ENCODE measurements around the gene DEAF1. TPM values are rescaled to one million over a fixed set of nuclear protein-coding genes. Genes with fewer than 3 reads are reported as not detected.

The DEAF1 gene
- total RNA-seq, 2 experiments from 2014 or later = 55.6 to 58.7 TPM

DNA sequence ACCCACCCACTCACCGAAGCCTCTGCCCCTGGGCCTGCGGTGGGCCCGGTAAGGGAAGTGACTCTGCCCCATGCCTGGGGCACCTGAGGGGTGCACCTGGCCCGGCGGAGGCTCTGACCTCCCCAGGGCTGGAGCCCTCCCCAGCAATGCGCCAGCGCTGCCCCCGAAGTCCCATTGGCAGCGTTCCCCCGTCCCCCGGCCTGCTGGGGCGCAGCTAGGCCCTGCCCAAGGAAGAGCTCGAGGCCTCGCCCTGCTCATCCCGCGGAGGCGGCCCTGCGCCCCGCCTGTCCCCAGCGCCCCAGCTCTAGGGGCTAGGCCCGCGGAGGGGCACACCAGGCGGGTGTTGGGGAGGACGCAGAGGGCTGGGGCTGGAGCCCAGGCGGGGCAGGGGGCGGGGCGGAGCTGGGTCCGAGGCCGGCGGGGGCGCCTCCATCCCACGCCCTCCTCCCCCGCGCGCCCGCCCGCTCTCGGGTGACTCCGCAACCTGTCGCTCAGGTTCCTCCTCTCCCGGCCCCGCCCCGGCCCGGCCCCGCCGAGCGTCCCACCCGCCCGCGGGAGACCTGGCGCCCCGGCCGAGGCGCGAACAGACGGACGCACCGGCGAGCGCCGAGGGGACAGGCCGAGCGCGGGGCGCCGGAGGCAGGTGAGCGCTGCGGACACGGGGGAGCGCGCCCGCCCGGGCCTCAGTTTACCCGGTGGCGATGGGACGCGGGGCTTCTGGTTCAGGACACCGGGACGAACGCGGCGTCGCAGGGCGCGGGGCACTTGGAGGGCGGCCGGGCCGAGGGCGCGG, 10.8 kb upstream of the DEAF1 start, which contains the start of gene EPS8L2:
Gene EPS8L2, plus strand, starts transcription at position 586 of the 793 bp plus-strand sequence. CDS start 3,177 bp downstream, outside the sequence.
- CTCF ChIA-PET = no interaction called here
- POLR2A ChIA-PET = interaction anchor here (1.6 kb wide), 1 partner anchor 20 kb away, joined by 4 read pairs; no protein-coding TSS in a partner anchor

DNA sequence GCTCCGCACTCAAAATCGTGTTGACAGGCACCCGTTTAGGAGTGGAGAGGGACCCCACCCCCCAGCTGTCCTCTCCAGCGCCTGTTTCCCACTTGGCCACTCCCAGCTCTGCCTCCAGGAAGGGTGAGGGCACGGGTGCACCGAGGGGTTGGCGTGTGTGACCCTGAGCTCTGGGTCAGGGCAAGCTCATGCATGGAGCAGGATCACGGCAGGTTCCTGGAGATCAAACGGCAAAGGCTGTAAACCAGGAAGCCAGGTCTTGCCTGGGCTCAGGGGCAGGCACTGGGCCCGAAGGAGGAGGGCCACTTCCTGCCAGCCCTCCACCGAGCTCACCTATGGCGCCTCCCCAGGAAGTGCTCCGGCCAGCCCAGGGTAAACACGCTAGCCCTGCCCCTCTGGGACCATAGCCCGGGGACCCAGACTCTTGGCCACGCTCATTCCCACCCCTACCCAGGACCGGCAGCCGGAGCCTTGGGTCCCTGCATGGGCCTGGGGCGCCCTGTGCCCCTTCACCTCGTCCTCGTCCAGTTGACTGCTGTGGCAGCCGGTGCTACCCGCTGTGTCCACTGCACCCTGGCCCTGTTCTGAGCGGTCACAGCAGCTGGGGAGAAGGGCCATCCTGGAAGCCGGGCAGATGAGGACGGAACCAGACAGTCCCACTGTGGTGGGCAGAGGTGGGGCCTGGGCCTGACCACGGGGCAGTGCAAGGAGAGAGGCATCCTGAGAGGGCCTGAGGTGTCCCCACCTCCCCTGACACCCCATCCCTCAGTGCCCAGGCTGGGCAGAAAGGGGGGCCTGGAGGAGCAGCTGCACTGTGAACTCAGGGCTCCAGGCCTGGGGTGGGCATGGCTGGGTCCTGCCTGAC, 10.0 kb upstream of the DEAF1 start:
- POLR2A ChIA-PET = interaction anchor here (0.5 to 0.9 kb wide), 2 partner anchors 9 to 128 kb away, joined by 7 to 9 read pairs; partner anchors contain the start of gene TMEM80
- CTCF ChIA-PET = interaction anchor here (1.0 to 1.7 kb wide), 2 partner anchors 9 to 15 kb away, joined by 3 to 4 read pairs; partner anchors contain the start of gene TMEM80

DNA sequence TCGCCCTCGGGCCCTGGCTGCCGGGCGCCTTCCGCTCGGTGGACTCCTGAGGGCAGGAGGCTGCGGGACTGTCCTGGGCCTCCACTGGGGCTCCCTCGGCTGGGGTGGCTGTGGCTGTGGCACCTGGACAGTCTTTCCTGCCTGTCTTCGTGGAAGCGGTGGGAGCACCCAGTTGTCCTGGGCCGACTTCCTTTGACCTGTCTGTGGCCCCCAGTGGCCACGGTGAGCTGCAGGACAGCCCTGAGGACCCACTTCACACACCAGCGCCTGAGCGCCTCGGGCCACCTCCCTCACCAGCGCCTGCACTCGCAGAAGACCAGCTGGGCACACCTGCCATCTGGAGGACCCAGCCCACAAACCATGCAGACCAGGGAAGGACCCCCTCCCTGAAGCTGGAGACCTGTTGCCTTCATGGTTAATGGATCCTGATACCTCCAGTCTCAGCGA, 9.2 kb upstream of the DEAF1 start:
- ChIA-PET POLR2A (interaction anchor here (0.9 kb wide), 1 partner anchor 9 kb away, joined by 7 read pairs; the partner anchor contains the start of gene TMEM80), CTCF (interaction anchor here (1.0 to 1.7 kb wide), 2 partner anchors 9 to 16 kb away, joined by 3 to 4 read pairs; partner anchors contain the start of gene TMEM80)

DNA sequence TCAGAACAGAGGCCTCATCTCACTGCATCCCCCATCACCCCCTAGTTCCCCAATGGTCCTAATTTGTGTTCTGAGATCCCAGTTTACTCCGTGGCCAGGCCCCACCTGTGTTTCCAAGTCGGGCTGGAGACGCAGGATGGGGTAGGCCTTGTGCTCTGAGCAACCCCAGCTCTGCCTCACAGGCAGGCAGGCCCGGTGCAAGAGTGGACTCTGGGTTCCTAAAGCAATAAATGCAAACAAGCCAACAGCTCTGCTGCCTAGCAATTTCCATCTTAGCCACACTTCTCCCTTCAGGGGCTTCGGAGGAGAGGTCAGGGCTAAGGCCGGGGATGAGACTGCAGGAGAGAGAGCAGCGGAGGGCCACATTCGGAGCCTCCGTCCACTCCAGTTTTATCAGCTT, 8.5 kb upstream of the DEAF1 start:
- ChIA-PET POLR2A (no interaction called here), CTCF (interaction anchor here (1.7 kb wide), 1 partner anchor 17 kb away, joined by 4 read pairs; no protein-coding TSS in a partner anchor)

DNA sequence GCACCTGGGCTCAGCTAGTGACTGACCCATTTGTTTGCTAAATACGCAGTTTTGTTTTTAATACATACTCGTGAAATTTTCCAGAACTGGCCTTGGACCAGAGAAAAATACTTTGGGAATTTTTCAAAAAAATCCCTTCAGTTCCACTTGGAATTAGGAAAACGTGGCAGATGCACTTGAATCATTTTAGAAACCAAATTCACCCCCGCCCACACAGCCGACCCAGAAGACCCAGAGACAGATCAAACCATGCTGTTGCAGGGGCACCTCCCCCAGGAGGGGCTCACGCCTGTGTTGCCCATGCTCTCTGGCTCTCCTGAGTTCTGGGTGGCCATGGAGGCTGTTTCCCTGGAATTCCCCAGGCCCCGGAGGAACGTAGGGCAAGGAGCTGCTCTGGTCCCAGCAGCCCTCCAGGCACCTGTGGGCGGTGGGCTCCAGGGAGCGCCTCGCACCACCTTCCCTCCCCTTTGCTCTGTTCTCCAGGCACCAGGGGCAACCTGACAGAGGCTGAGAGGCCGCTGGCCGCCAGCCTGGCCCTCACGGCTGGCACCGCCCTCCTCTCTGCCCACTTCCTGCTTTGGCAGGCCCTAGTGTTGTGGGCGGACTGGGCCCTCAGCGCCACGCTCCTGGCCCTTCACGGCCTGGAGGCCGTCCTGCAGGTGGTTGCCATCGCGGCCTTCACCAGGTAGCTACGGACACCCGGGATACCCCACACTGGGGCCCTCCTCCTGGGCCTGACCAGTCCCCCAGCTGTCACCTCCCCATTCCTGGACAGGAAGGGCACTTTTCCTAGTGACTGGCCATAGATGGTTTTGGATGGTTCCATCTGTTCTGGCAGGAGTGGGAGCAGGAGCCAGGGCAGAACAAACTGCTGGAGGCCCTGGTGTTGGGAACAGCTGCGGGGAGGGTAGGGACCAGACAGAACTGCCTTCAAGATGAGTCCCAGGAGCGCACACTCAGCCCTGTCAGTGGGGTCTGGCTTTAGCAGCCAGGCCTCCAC, 7.7 kb upstream of the DEAF1 start:
- ChIA-PET CTCF (interaction anchor here (1.4 kb wide), 1 partner anchor 22 kb away, joined by 4 read pairs; no protein-coding TSS in a partner anchor), POLR2A (no interaction called here)

DNA sequence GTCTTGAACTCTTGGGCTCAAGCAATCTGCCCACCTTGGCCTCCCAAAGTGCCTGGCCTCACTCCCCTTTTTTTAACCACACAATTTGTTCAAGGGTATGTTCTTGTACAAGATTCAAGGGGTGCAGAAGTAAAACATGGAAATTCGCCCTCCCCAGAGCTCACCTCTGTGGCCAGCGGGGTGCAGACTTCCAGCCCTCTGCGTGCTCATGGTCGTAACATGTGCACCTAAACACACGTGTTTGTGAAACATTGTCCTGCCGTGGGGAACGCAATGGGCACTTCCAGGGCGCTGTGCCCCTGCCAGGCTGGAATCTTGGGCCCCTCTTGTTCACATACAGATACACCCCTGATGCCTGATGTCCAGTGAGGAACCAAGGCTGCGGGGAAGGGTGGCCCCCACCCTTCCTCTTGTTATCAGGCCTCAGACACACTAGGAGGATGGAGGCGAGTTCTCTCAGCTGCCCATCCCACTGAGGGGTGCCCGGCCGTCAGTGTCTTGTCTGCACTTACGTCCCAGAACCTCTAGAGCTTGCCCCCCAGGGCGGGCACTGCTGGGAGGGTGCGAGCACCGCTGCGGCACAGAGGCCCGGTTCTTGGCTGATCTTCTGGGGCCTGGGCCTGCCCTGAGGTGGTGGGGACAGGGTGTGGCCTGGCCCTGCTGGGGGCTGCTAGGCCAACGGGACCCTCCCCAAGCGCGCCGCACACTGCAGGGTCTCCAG, 6.9 kb upstream of the DEAF1 start:
- ChIA-PET CTCF (interaction anchor here (1.4 kb wide), 1 partner anchor 22 kb away, joined by 4 read pairs; no protein-coding TSS in a partner anchor), POLR2A (no interaction called here)

DNA sequence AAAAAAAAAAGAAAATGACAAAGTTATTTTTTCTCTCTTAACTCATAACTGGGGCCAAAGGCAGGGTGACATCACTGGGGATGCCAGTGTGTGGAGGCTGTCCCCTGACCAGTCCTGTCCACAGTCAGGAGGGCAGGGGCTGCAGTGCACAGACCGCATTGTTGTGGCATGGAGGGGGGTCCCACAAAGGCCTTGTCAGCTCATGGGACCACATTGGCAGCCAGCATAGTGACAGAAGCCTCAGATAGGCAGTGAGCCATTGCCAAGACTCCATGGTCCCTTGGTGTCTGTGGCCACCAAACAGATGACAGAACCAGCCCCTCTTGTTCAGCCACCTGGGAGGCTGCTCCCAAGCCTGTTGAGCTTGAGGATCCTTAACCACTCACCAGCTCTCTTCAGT, 4.7 kb upstream of the DEAF1 start:
- POLR2A ChIA-PET = interaction anchor here (0.5 kb wide), 1 partner anchor 84 kb away, joined by 3 read pairs; no protein-coding TSS in a partner anchor
- CTCF ChIA-PET = interaction anchor here (1.3 kb wide), 1 partner anchor 38 kb away, joined by 5 read pairs; no protein-coding TSS in a partner anchor

DNA sequence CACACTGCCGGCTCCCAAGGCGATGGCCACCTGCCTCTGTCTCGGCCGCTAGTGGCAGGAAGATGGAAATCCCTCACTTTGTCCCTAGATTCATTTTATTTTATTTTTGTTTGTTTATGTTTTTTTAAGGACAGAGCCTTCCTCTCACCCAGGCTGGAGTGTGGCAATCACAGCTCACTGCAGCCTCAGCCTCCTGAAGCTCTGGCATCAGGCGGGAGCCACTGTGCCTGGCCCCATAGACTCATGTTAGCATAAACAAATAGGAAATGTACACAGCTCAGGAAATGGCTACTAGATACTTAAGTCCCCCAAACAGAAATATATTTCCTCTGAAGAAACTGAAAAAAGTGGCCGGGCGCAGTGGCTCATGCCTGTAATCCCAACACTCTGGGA, 4.1 kb upstream of the DEAF1 start:
- ChIA-PET CTCF (interaction anchor here (1.3 kb wide), 1 partner anchor 39 kb away, joined by 5 read pairs; no protein-coding TSS in a partner anchor), POLR2A (interaction anchor here (0.5 kb wide), 1 partner anchor 85 kb away, joined by 3 read pairs; no protein-coding TSS in a partner anchor)

DNA sequence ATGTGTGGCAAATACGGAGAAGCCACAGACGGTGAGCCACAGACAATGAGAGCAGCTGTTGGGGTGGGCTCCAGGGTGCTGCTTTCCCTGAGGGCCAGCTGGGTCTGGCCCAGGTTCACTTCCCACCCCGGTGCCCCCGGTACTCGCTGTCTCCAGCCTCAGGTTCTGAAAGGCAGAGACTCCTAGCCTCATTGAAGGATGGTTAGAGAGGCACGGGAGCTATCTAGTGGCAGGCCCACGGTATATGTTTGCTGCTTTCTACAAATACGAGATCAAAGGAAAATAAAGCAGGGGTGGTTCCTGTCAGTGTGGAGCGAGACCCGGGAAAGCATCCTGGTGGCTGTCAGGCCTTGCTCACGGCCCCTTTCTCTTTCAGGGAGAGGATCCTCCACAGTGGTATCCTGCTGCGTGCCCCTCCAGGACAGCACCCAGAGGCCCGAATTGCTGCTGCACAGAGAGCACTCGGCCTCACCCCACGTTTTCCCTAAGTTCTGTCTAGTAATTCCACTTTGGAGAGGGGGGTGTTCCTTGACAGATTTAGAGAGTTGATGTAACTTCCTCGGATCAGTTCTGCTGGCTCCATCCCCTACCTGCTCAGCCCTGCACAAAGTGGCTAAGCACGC, 3.6 kb upstream of the DEAF1 start:
- ChIA-PET POLR2A (no interaction called here), CTCF (interaction anchor here (5.5 kb wide), 1 partner anchor 26 kb away, joined by 56 read pairs; no protein-coding TSS in a partner anchor)

DNA sequence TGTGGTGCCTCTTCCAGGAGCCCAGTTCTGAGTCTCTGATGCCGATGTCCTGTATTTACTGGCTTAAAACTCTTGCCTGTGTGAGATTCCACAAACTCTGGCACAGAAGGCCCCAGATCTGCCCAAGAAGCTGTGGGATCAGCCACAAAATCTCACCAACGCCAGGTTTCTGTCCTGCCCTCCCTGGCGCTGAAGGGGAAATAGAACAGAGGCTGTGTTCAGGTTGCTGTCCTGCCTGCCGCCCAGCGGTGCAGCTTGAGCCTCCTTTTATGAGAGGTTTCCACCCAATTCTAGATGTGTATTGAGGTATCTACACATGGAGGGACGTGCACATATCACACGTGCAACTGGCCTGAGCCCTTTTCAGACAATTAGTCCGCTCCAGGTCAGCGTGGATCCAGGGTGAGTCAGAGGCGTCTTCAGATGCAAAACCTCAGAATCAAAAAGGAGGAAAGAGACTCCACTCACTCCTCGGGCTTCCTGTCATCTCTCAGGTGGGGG, 2.8 kb upstream of the DEAF1 start:
- CTCF ChIA-PET = interaction anchor here (1.4 to 5.5 kb wide), 7 partner anchors 9 to 142 kb away, joined by 3 to 56 read pairs (median 7); partner anchors contain the start of gene TALDO1

DNA sequence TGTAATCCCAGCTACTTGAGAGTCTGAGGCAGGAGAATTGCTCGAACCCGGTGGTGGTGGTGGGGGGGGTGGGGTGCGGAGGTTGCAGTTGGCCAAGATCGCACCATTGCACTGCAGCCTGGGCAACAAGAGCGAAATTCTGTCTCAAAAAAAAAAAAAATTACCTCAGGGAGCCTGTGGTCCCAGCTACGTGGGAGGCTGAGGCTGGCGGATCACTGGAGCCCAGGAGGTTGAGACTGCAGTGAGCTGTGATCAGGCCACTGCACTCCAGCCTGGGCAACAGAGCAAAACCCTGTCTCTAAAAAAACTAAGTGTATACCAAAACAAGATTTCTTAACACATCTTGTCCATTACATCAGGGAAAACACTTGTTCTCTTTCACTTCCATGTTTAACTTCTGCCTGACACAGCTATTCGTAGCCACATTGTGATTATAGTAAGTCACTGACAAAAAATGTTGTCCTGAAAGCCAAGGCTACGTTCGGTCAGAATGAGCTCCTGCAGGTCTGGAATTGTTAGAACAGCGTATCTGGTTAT, 2.0 kb upstream of the DEAF1 start:
- ChIA-PET POLR2A (interaction anchor here (0.6 to 2.4 kb wide), 4 partner anchors 29 to 565 kb away, joined by 3 to 18 read pairs (median 4); no protein-coding TSS in a partner anchor), CTCF (interaction anchor here (0.7 to 5.5 kb wide), 9 partner anchors 10 to 142 kb away, joined by 3 to 56 read pairs (median 4); partner anchors contain the start of gene TALDO1)

More for the DNA sequence above, 2.8 kb upstream of the DEAF1 start:
- POLR2A ChIA-PET = no interaction called here

DNA sequence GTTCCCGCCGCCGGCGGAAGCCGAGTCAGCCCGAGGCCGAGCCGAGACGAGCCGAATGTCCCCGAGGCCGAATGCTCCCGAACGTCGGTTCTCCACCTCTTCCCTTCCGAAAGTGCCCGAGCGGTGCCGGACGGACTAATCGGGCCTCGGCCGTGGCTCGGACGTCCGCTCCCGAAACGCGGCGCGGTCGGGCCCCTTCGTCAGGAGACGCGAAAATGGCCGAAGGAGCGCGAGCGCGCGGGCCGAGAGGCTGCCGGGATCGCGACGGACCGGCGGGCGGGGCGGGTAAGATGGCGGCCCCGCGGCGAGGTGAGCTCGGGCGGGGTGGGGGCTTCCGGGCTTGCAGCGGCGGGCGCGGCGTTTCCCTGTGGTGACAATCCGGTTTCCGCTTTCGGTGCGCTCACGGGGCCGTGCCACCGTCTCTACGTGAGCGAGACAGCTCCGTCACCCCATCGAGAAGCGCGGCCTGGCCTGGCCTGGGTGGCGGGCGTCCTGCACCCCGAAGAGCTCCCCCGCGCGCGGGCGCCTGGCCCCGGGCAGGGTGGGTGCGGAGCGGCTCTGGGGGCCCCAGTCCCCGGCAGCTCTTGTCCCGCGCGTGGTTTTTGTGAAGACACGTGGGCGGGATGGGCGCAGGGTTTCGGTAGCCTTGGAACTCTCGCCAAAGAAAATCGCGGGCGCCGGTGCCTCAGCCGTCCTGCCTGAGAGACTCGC, 671 bp upstream of the DEAF1 start, which contains the start of gene TMEM80:
Gene TMEM80, plus strand, starts transcription at position 279 of the 711 bp plus-strand sequence. Its CDS starts 12 bp downstream, at position 291.
- ChIA-PET POLR2A (interaction anchor here (0.6 to 2.4 kb wide), 4 partner anchors 9 to 873 kb away, joined by 3 to 18 read pairs (median 5); no protein-coding TSS in a partner anchor), CTCF (interaction anchor here (0.6 to 5.5 kb wide), 7 partner anchors 9 to 141 kb away, joined by 3 to 56 read pairs (median 3); partner anchors contain the start of gene TALDO1)

DNA sequence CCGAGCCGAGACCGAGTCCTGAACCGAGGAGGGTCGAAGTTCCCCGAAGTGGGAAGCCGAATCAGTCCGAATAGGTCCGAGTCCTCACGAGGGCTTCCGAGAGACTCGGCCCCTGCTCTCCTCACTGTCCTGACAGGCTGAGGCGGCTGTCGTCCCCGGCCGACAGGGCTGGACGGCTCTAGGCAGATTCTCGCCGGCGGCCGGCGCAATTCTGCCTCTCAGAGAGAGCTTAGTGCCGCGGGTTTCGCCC, 191 bp upstream of the DEAF1 start:
- ChIA-PET POLR2A (interaction anchor here (0.6 to 2.4 kb wide), 4 partner anchors 10 to 874 kb away, joined by 3 to 18 read pairs (median 5); no protein-coding TSS in a partner anchor), CTCF (interaction anchor here (0.6 to 5.5 kb wide), 4 partner anchors 9 to 53 kb away, joined by 3 to 56 read pairs (median 8); partner anchors contain the start of gene TALDO1)

DNA sequence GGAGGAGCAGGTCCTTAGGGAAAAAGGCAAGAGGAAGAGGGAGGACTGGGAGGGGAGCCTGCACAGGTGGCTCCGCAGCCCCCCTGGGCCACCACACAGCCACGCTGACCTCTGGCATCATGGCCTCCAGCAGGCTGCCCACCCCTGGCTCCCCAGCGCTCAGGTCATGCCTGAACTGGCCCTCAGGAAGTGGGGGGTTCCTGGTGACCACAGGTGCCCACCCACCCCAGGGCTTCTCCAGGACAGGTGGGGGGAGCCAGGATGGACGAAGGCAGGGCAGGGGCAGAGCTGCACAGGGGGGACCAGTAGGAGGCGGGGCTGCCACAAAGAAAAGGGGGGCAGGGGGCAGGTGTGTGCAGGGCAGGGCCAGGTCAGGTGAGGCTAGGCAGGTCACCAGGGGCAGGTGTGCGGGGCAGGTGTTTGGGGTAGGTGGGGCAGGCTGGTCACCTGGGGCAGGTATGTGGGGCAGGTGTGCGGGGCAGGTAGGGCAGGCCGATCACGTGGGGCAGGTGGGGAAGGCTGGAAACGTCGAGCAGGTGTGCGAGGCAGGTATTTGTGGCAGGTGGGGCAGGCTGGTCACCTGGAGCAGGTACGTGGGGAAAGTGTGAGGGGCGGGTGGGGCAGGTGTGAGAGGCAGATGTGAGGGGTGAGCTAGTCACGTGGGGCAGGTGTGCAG, 997 bp downstream of the DEAF1 start:
- ChIA-PET CTCF (interaction anchor here (1.2 to 5.5 kb wide), 2 partner anchors 13 to 31 kb away, joined by 3 to 56 read pairs; no protein-coding TSS in a partner anchor), POLR2A (interaction anchor here (1.0 kb wide), 1 partner anchor 10 kb away, joined by 4 read pairs; no protein-coding TSS in a partner anchor)

DNA sequence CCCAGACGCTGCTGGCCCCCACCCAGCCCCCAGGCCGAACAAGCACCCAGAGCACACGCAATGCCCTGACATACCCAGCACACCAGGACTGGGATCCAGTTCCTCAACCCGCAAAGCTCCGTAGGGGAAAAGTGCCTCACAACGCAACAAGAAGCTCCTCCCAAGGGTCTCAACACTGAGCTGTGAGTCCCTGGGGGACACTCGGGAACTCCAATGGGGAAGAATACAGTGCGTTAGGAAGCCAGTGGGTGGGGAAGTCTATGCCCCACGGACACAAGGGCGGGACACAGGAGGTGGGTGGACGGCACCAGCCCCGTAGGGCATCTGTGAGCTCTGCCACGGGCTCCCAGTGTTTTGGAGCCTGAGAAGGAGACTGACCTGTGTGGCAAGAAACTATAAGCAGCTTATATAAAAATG, 1.6 kb downstream of the DEAF1 start:
- POLR2A ChIA-PET = interaction anchor here (1.0 kb wide), 1 partner anchor 9 kb away, joined by 4 read pairs; no protein-coding TSS in a partner anchor

More for the DNA sequence above, 1.6 kb downstream of the DEAF1 start:
- CTCF ChIA-PET = interaction anchor here (1.2 to 5.5 kb wide), 2 partner anchors 12 to 31 kb away, joined by 3 to 56 read pairs; no protein-coding TSS in a partner anchor
